Parietal lobe (tissue), 2 donors: ENCODE measurements around the gene BLID. TPM values are rescaled to one million over a fixed set of nuclear protein-coding genes. Genes with fewer than 3 reads are reported as not detected.

Experiments
- small RNA-seq: library from RNA; depleted of rRNA; stranded (forward); fragments of <200 nt; gene quantifications from one replicate; pipeline ENCODE3, GENCODE V24; 2014; ENCODE audit warnings: low replicate concordance
- total RNA-seq: library from RNA; depleted of rRNA; stranded (reverse); fragments of >200 nt; gene quantifications from one replicate; pipeline ENCODE4 v1.2.3, GENCODE V29; 2014

BLID gene
- 18.8 TPM for total RNA-seq

DNA sequence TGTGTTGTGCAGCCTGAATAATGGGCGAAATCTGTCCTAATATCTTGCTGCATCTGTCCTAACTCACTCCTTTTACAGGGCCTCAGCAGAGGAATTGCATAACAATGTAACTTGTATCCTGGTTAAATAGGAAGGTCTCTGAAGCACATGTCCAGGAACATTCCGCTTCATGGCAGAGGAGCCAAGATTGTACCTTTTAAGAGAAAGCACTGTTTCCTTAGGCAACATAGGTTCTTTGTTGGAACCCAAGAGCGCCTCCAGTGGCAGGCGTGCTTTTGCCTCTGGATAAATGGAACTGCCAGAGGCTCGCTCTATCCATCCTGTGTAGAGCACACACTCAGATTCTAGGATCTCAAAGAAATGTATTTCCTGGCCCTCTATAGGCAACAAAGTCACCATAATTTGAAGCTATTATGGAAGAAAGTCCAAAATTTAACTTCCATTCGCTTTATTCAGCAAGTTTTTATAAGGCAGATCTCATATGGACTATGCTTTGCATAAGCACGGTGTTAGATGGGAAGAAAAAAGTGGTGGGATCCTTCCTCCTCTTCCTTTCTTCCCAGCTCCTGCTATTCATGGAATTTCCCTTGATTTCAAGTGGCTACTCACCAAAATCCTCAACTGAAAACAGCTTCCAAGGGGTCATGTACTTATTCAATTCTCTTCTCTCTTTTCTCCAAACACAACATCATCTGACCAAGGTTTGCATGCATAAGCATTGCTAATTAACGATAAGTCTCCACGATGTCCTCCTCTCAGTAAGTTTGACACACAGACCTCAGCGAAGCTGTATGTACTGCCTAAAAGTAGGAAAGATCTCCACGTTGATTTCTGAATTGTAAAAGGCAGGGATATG is at the start of gene BLID:
Gene BLID (minus strand): TSS at position 692 of the 856 bp plus-strand sequence. CDS start 293 bp downstream, at position 399.

Small RNAs within 50 kb of the gene (small RNA-seq; reads per million reads assigned to genes)
- 2,550 reads per million, percentile 99 among the genes with 10 or more reads in this experiment for gene MIR100
- gene MIR125B1, result 179 reads per million, percentile 96 among the genes with 10 or more reads in this experiment
- 73.9 reads per million, percentile 95 among the genes with 10 or more reads in this experiment for gene MIRLET7A2
